ENCODE results near the gene COL23A1.

Gene COL23A1

DNA sequence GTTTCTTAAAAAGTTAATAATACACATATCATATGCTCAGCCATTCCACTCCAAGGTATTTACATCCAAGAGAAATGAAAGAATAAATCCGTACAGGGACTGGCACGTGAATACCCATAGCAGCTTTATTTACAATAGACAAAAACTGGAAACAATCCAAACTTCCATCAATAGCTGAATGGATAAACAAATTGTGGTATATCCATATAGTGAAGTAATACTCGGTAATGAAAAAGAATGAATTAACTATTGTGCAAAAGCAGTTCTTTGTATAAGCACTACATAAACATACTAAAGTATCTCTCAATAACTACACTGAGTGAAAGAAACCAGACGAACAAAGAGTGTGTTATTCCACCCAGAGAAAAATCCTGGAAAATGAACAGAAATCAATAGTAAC, 17.6 kb downstream of the COL23A1 start:
- H4K20me1 ChIP-seq (ENCODE audit: insufficient read depth, low read length), result no peaks in the 10 kb centered on the region
- H3K9me3 ChIP-seq (replicated peaks; ENCODE audit: insufficient read depth, low read length), result no peaks in the 10 kb centered on the region
- no peak overlapping the region for H3K4me2 ChIP-seq (ENCODE audit: low read depth, low read length)
- H3K9me2 ChIP-seq (replicated peaks; ENCODE audit: insufficient read depth, low read length), result no peaks in the 10 kb centered on the region
- no peaks in the 10 kb centered on the region for H3F3A ChIP-seq (ENCODE audit: insufficient read depth, low read length)
- DNase-seq, result no peak
- H3K4me3 ChIP-seq (ENCODE audit: low read length), result no peak overlapping the region
- TF ChIP-seq EZH2phosphoT487 (IDR thresholded peaks at IDR 0.05; ENCODE audit: low read length) (no peak), EZH2 (optimal IDR thresholded peaks at IDR 0.05; ENCODE audit: low read depth, low read length) (no peak)
- TF ChIP-seq, protein P1, sequence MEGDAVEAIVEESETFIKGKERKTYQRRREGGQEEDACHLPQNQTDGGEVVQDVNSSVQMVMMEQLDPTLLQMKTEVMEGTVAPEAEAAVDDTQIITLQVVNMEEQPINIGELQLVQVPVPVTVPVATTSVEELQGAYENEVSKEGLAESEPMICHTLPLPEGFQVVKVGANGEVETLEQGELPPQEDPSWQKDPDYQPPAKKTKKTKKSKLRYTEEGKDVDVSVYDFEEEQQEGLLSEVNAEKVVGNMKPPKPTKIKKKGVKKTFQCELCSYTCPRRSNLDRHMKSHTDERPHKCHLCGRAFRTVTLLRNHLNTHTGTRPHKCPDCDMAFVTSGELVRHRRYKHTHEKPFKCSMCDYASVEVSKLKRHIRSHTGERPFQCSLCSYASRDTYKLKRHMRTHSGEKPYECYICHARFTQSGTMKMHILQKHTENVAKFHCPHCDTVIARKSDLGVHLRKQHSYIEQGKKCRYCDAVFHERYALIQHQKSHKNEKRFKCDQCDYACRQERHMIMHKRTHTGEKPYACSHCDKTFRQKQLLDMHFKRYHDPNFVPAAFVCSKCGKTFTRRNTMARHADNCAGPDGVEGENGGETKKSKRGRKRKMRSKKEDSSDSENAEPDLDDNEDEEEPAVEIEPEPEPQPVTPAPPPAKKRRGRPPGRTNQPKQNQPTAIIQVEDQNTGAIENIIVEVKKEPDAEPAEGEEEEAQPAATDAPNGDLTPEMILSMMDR (IDR thresholded peaks at IDR 0.05; ENCODE audit: low read length), result no peak
- H3K27ac ChIP-seq (ENCODE audit: low read length), result no peak overlapping the region
- no peaks in the 10 kb centered on the region for H3K4me1 ChIP-seq (ENCODE audit: low read length)
- no peak overlapping the region for H2AFZ ChIP-seq (ENCODE audit: low read length)
- H3K27me3 ChIP-seq (replicated peaks; ENCODE audit: insufficient read depth, low read length), result peaks cover 29% of the 10 kb centered on the region; the same call in 1 of the 2 replicates
- H3K36me3 ChIP-seq (replicated peaks; ENCODE audit: insufficient read depth, low read length), result no peaks in the 10 kb centered on the region
- no peak overlapping the region for H3K9ac ChIP-seq (ENCODE audit: low read length)
- H3K79me2 ChIP-seq (ENCODE audit: low read length), result no peaks in the 10 kb centered on the region

DNA sequence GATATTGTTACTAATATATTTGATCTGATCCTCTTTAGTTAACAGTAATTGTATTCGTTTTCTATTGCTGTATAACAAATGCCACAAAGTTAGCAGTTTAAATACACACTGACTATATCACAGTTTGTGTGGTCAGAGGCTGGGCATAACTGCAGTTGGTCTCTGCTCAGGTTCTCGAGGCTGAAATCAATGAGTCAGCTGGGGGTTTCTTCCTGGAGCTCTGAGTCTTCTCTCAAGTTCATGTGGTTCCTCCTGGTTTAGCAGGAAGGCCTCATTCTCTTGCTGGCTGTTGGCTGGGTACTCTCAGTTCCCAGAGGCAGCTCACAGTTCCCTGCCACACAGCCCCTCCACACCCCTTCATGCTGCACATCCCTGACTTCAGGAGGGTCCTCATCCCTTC, 20.7 kb downstream of the COL23A1 start:
- Histone ChIP-seq H3K4me1 (ENCODE audit: low read length) (no peaks in the 10 kb centered on the region), H3K9me3 (replicated peaks; ENCODE audit: insufficient read depth, low read length) (no peaks in the 10 kb centered on the region), H3K79me2 (ENCODE audit: low read length) (no peaks in the 10 kb centered on the region), H3K9me2 (replicated peaks; ENCODE audit: insufficient read depth, low read length) (no peaks in the 10 kb centered on the region), H3K27ac (ENCODE audit: low read length) (no peak overlapping the region), H3K4me2 (ENCODE audit: low read depth, low read length) (no peak overlapping the region), H4K20me1 (ENCODE audit: insufficient read depth, low read length) (no peaks in the 10 kb centered on the region), H3K27me3 (replicated peaks; ENCODE audit: insufficient read depth, low read length) (peaks cover 34% of the 10 kb centered on the region; the same call in 1 of the 2 replicates), H3F3A (ENCODE audit: insufficient read depth, low read length) (no peaks in the 10 kb centered on the region), H2AFZ (ENCODE audit: low read length) (no peak overlapping the region), H3K36me3 (replicated peaks; ENCODE audit: insufficient read depth, low read length) (no peaks in the 10 kb centered on the region), H3K4me3 (ENCODE audit: low read length) (no peak overlapping the region), H3K9ac (ENCODE audit: low read length) (no peak overlapping the region)
- no peak for DNase-seq
- TF ChIP-seq, protein P1 (IDR thresholded peaks at IDR 0.05; ENCODE audit: low read length), result no peak
- TF ChIP-seq EZH2phosphoT487 (IDR thresholded peaks at IDR 0.05; ENCODE audit: low read length) (no peak), EZH2 (optimal IDR thresholded peaks at IDR 0.05; ENCODE audit: low read depth, low read length) (no peak)

DNA sequence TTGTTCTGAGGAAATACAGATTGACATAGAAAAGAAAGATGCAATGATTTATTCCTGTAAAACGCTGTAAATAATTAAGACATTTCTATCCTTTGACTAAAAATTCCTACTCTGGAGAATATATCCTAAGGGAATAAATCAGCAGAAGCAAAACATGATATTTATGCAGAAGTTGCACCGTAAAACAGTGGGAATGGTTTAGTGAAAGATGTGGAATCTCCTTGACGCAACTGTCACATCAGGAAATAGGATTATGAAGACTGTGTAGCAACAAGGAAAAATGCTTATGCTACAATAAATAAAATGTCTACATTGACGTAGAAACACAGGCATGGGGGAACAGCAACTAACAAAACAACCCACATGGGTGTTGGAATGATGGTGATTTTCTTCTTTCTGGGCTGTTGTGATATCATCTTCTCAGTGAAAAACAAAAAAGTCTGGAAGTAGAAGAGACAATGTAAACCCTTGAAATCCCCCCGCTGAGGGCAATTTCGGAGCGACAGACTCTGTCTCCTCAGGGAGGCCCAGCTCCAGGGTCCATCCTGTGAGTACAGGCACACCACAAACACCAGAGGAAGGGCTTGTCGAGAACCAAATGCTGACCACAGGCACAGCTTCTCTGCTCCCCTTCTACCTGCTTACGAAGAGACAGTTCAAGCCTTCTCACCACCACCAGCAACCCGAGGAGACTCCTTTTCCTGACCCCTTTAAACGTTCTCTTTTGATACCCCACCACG, 25.2 kb downstream of the COL23A1 start:
- no peaks in the 10 kb centered on the region for H3K79me2 ChIP-seq (ENCODE audit: low read length)
- H3K4me3 ChIP-seq (ENCODE audit: low read length), result no peak overlapping the region
- no peaks in the 10 kb centered on the region for H3K36me3 ChIP-seq (replicated peaks; ENCODE audit: insufficient read depth, low read length)
- no peak overlapping the region for H3K9ac ChIP-seq (ENCODE audit: low read length)
- no peaks in the 10 kb centered on the region for H4K20me1 ChIP-seq (ENCODE audit: insufficient read depth, low read length)
- TF ChIP-seq, protein P1 (IDR thresholded peaks at IDR 0.05; ENCODE audit: low read length), result no peak
- TF ChIP-seq EZH2 (optimal IDR thresholded peaks at IDR 0.05; ENCODE audit: low read depth, low read length) (no peak), EZH2phosphoT487 (IDR thresholded peaks at IDR 0.05; ENCODE audit: low read length) (no peak)
- H3K9me3 ChIP-seq (replicated peaks; ENCODE audit: insufficient read depth, low read length), result no peaks in the 10 kb centered on the region
- H3F3A ChIP-seq (ENCODE audit: insufficient read depth, low read length), result no peaks in the 10 kb centered on the region
- H3K4me2 ChIP-seq (ENCODE audit: low read depth, low read length), result no peak overlapping the region
- no peaks in the 10 kb centered on the region for H3K4me1 ChIP-seq (ENCODE audit: low read length)
- H3K27ac ChIP-seq (ENCODE audit: low read length), result no peak overlapping the region
- no peak overlapping the region for H2AFZ ChIP-seq (ENCODE audit: low read length)
- H3K9me2 ChIP-seq (replicated peaks; ENCODE audit: insufficient read depth, low read length), result no peaks in the 10 kb centered on the region
- DNase-seq, result no peak
- H3K27me3 ChIP-seq (replicated peaks; ENCODE audit: insufficient read depth, low read length), result peaks cover 32% of the 10 kb centered on the region

Measured in MM.1S (cell line).